KG1 (cell line): ENCODE measurements around the gene EHF.
"Not testable (repeated sequence)": the region's sequence is repeated elsewhere in the genome, so short reads cannot be mapped to it uniquely, and the experiment has no call there.

Experiments used
- DNase-seq: peaks from one replicate; lab custom pipeline; 2025; lab: John Stamatoyannopoulos, UW

EHF gene

GRCh38 chr11:34620820-34621792 is at the start of gene EHF:
Gene EHF (plus strand): TSS chr11:34621093. CDS start chr11:34642631, 21,538 bp downstream.
- DNase-seq = no peak

DNA sequence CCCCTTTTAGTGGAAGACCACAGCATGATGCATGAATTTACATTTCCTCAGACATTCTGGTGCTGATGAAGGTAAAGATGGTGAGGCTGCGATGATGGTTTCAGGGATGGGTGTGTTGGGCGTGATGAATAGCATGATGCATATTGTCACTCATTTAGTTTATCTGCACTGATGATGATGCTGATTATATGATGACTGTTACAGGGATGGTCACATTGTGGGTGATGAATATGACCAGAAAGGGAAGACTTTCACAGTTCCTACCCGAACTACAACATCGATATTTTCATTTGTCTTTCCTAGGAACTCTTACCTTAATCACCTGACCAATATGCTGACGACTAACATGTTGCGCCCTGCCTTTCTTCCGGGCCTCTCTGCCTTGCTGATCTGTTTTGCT is 47.4 kb upstream of the EHF start:
- no peak for DNase-seq

DNA sequence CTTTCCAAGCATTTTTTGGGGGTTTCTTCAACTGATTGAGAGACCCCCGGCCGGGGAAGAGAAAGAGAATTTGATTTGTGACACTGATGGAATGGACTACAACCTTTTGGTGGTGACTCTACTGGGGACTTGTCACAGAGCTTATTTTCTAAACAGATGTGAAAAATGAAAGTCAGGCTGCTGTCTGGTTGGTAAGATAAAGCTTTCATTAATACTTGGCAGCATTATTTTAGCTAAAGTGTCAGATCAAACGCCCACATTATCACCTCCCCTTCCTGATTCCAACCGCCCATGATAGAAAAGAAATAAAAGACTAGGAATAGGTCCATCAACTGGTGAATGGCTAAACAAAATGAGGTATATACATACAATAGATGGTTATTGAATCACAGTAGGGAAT is 45.6 kb upstream of the EHF start:
- no peak for DNase-seq

DNA sequence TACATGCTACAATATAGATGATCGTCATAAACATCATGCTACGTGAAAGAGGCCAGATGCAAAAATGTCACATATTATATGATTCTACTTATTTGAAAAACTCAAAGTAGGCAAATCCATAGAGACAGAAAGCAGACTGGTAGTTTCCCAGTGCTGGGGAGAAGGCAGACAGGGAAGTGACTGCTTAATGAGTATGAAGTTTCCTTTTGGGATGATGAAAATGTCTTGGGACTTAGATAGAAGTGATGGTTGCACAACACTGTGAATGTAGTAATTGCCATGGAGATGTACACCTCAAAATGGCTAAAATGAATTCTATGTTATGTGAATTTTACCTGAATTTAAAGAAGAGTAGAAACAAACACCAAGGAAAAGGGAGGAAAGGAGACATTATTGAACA is 45.2 kb upstream of the EHF start:
- DNase-seq = no peak

GRCh38 chr11:34576331-34576730 is 44.6 kb upstream of the EHF start:
- DNase-seq = no peak

GRCh38 chr11:34583818-34584217 is 37.1 kb upstream of the EHF start:
- no peak for DNase-seq

DNA sequence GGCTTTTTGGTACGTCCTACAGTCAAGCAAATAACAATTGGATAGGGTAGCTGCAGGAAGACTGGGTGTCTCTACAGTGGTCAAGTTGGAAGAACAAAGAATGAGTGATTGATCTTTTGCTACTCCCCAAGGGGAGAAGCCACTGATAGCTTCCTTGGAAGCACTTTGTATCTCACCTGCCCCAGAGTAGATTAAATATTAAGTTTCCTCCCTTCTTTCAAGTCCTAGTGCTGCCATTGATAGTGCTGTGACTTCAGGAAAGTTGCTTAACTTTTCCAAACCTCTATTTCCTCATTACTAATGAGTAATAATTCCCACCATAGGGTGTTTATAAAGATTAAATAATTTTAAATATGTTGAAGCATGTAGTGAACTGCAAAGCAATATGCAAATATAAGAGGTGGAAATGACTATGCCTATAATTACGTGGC is 35.6 kb upstream of the EHF start:
- no peak for DNase-seq

GRCh38 chr11:34585735-34586487 is 35.0 kb upstream of the EHF start:
- peak; percentile 28 for DNase-seq

- no peak for DNase-seq
Observed at GRCh38 chr11:34586488-34587281, 34.2 kb upstream of the EHF start.

DNA sequence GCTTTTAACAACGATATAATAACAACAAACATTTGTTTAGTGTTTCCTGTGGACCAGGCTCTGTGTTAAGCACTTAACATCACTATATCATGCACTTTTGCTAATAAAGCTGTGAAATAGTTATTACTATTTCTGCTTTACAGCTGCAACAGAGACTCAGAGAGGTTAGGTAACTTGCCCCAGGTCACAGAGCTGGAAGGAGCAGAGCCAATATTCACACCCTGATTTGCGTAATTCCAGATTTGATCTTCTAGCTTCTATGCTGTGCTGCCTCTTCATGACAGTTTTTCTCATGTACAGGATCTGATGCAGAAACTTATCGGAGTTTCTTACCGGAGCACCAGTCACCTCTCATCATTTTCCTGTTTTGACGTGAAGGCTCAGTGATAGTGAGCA is 33.6 kb upstream of the EHF start:
- DNase-seq = no peak

- DNase-seq = no peak
Observed at GRCh38 chr11:34588023-34588422, 32.9 kb upstream of the EHF start.

- no peak for DNase-seq
Observed at GRCh38 chr11:34588701-34589100, 32.2 kb upstream of the EHF start.

GRCh38 chr11:34589177-34589576 is 31.7 kb upstream of the EHF start:
- DNase-seq = not testable (repeated sequence)

- no peak for DNase-seq
Observed at GRCh38 chr11:34593085-34593484, 27.8 kb upstream of the EHF start.

GRCh38 chr11:34594603-34595002 is 26.3 kb upstream of the EHF start:
- DNase-seq = no peak

DNA sequence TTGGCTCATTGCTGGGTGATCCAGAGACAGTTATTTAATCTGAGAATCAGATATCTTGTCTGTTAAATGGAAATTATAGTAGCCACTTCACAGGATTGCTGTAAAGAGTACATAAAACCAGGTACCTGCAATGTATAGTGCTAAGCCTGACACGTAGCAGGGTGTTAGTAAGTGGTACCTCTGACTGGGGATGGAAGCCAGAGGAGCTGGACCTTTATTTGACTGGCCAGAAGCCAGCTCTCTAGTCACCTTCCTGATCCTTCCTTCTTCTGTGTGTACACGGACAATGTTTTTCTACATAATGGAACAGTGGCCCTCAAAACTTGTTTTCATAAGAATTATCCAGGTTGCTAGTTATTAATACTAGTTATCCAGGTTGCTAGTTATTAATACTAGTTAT is 25.5 kb upstream of the EHF start:
- DNase-seq = no peak

DNA sequence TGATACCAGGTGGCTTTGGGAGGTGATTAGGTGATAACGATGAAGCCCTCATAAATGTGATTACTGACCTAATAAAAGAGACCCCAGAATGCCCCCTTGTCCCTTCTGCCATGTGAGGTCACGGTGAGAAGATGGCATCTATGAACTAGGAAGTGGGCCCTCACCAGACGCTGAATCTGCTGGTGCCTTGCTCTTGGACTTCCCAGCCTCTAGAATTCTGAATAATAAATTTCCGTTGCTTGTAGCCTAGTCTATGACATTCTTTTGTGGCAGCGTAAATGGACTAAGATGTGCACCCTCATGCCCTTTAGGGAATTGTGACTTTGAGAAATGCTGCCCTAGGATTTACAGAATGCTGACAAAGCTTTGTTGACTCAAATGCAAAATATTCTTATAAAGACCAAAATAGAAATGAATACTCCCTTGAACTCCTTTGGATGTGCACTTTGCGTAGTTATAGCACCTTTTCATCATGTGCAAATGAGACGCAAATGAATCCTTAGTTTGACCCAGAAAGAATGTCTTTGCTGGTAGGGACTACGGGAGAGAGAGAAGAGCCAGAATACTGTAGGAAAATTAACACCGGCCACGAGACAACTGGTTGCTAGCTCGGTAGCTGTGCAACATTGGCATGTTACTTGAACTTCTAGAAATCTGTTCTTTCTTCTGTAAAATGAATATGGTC is 24.8 kb upstream of the EHF start:
- no peak for DNase-seq

DNA sequence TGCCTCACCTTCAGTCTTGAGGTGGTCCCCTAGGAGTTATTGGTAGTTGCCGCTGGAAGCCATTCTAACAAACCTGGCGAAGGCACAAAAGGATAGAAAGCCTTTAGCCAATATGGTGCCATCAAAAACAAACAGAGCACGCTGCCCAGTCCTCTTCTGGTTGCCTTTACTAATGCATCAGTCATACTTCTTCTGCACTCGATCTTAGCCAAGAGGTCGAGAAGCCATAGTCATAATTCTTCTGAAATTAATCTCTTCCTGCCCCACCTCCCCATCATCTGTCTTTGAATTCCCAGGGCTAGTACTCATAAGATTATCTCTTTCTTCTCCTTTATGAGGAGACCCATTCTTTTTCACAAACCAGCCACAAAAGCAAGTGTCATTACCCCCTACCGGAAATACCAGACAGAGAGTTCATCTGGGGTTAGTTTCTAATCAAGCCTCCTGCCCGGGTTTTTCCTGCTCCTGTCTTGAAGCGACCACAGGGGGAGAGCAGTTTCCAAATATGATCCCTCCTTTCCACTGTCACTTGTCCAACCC is 21.4 kb upstream of the EHF start:
- no peak for DNase-seq

- DNase-seq = no peak
Observed at GRCh38 chr11:34600339-34601084, 20.4 kb upstream of the EHF start.

- no peak for DNase-seq
Observed at GRCh38 chr11:34601085-34601444, 19.8 kb upstream of the EHF start.

DNA sequence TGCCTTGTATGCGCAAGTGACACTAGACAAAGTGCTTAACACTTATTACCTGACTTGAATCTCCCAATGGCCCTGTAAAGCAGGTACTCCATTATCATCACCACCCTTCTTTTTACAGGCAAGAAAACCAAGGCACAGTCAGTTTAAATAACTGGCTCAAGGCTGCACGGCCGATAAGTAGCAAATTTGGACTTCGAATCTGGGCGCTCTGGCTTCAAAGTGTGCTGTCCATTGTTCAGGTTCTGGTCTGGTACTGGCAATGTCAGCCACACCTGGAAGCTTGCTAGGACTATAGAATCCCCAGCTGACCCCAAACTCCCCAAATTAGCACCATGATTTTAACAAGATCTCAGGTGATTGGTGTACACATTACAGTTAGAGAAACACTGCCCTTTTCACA is 19.3 kb upstream of the EHF start:
- no peak for DNase-seq
